Coronary artery (tissue), 2 donors: ENCODE results near the gene SARS1.
"Not testable (repeated sequence)": the region's sequence is repeated elsewhere in the genome, so short reads cannot be mapped to it uniquely, and the experiment has no call there.

Source experiments
- DNase-seq: peaks from one replicate; pipeline ENCODE4 v3.0.0-alpha.2; 2017; ENCODE audit warnings: low spot score
- H3K27ac ChIP-seq, 2 donors: fragments of 200-600 bp; sonication (generic); one replicate each; pipeline ENCODE4 v1.5.1; 2016 to 2019
- H3K4me3 ChIP-seq: fragments of 200-600 bp; sonication (generic); 2 replicates; pipeline ENCODE4 v1.5.1; 2016; ENCODE audit warnings: mild to moderate bottlenecking, moderate library complexity
- TF ChIP-seq, protein P1 (sequence below): fragments of 200-600 bp; sonication (generic); IDR thresholded peaks from one replicate; pipeline ENCODE4 v1.5.1; 2019; ENCODE audit warnings: antibody characterized with exemption

Gene SARS1

DNA sequence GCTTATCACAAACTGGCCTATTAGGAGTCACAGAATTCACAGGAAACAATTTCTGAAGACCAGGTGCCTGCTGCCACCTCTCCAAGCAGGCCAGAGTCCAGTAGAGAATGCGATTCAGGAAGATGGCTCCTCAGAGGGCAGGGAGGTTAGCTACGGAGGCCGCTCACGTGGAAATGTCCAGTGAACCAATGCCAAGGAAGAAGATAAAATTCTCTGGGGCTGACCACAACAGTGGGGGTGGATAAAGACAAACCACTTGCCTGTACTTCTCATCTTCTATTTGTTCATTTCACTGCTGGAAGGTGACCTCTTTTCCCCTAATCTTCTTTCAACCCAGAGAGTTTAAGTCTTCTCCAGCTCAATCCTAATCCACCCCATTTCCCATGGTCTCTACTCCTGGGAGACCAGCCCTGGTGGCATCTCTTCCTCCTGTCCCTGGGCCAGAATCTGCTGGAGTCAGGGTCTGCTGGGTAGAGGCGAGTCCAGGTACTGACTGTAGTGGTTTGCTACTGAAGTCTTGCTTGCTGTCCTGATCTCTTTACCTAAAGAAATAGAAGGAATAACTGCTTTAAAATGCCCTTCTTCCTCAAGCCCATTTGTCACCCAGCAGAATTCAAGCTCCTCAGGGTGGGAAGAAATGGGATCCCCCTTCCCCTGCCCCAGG is 66.0 kb downstream of the SARS1 start:
- no peak overlapping the region for H3K27ac ChIP-seq
- no peak overlapping the region for H3K4me3 ChIP-seq
- TF ChIP-seq, protein P1, sequence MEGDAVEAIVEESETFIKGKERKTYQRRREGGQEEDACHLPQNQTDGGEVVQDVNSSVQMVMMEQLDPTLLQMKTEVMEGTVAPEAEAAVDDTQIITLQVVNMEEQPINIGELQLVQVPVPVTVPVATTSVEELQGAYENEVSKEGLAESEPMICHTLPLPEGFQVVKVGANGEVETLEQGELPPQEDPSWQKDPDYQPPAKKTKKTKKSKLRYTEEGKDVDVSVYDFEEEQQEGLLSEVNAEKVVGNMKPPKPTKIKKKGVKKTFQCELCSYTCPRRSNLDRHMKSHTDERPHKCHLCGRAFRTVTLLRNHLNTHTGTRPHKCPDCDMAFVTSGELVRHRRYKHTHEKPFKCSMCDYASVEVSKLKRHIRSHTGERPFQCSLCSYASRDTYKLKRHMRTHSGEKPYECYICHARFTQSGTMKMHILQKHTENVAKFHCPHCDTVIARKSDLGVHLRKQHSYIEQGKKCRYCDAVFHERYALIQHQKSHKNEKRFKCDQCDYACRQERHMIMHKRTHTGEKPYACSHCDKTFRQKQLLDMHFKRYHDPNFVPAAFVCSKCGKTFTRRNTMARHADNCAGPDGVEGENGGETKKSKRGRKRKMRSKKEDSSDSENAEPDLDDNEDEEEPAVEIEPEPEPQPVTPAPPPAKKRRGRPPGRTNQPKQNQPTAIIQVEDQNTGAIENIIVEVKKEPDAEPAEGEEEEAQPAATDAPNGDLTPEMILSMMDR, result no peak
- DNase-seq, result peak; percentile 58

DNA sequence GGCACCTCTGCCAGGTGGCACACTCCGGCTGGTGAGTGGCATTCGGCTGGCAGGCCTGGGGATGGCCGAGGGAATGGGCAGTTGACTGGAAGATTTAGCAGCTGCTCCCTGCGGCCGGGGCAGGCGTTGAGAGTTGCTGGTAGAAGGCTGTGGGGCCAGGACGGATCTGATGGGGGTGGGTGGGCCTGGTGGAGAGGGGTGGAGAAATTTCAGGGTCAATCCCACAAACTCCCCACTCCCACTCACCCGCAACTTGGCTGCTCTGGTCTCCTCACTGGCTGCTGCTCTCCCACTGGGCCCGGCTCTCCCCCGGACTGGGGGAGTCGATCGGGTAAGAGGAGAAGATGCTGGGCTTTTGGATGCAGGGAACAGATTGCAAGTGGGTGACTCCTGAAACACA is 67.1 kb downstream of the SARS1 start:
- TF ChIP-seq, protein P1, result no peak

DNA sequence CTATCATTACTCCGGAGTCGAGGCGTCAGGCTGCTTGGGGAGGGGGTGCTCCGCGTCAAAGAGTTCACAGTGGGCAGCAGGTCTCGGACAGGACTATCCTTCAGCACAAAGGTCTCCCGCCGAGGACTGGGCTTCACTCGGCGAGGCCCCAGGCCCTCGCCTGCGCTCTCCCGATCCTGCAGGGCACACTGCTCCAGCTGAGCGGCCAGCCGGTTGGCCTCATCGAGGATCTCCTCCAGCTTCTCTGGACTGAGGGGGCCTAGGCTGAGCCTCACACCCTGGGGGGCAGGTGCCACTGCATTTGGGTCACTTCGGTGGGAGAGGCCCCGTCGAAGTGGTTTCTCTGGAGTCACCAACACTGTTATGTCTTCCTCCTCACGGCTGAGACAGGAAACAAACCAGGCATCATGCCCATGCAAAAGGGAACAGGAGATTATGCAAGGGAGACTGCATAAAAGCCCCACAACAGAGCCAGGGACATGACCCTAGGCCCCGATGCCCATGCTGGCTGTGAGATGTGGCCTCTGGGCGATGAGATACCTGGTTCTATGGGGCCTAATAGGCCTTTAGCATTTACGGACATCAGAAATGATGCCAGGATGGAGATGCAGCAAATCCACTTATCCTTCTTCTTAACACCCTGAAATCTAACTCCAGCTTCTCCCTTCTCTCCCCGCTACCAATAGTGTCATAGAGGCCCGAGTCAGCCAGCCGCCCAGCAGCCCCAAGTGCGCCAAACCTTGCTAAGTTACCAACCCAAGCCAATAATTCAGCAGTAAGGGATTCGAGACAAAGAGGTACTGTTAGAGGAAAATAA is 68.2 kb downstream of the SARS1 start:
- Histone ChIP-seq H3K27ac (peak overlapping the region in 1 of 2 donors; percentile 89), H3K4me3 (peak overlapping the region; percentile 75)
- TF ChIP-seq, protein P1, result no peak

More for the DNA sequence above, 67.1 kb downstream of the SARS1 start:
- Histone ChIP-seq H3K27ac (no peak overlapping the region), H3K4me3 (no peak overlapping the region)
- no peak for DNase-seq

DNA sequence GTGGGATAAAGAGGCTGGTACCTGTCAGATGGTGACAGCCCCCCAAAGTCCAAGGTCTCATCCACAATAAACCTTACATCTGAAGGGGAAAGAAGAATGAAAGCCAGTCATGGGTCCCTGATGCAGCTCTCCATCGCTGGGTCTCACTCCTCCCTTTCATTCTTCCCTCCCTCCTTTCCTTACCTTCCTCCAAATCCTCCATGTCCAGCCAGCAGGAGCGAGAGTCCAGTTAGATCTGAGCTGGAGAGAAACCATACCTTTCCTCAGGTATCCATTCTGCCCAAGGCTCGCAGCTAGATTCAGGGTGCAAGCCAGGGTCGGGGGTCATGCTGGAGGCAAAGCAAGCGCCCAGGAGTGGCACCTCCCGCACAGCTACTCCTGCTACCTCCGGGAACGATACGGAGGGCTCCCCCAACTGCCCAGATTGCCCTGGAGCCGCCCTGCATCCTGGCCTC is 68.8 kb downstream of the SARS1 start:
- Histone ChIP-seq H3K4me3 (peak overlapping the region; percentile 75), H3K27ac (peak overlapping the region in 1 of 2 donors; percentile 89)
- DNase-seq, result no peak
- TF ChIP-seq, protein P1, result no peak

More for the DNA sequence above, 68.2 kb downstream of the SARS1 start:
- DNase-seq, result no peak

DNA sequence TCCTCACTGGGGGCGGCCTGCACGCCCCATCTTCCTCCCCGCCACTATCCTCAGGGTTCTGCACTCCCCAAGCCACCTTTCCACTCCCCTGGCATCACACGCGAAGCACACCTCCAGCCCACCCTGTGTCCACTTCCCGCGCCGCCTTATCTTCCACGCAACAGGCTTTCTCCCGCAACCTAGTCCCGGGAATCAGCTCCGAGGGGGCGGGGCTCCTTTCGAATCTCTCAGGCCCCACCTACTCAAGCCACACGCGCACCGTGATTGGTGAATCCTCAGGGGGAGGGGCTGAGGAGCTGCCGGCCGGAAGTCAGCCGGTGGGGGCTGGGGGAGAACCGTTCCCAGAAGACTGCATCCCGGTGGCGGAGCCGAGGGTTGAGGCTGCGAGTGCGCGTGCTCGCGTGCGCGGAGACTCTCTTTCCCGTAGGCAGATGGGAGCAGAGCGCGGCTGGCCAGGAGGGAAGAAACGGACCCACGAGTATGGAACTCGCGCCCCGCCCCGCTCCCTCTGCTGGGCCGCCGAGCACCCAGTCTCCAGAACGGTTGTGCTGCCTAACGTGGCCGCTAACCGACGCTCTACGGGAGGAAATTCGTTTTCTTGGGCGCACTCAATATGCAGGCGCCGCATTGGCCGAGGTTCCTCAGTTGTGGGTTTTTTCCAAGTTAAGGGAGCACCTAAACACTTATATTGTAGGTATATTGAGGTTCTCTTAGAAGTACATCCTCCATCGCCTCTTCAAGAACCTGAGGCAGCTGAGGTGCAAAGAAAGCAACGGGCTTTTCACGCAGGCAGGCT is 69.4 kb downstream of the SARS1 start, which contains the start of gene PSRC1:
Gene PSRC1 (minus strand): TSS at position 194 of the 796 bp plus-strand sequence.
- DNase-seq, result peak; percentile 97
- Histone ChIP-seq H3K27ac (peak within 1 kb of the TSS; percentile 78 to 89), H3K4me3 (peak within 1 kb of the TSS; percentile 75)
- TF ChIP-seq, protein P1, result peak; percentile 45

DNA sequence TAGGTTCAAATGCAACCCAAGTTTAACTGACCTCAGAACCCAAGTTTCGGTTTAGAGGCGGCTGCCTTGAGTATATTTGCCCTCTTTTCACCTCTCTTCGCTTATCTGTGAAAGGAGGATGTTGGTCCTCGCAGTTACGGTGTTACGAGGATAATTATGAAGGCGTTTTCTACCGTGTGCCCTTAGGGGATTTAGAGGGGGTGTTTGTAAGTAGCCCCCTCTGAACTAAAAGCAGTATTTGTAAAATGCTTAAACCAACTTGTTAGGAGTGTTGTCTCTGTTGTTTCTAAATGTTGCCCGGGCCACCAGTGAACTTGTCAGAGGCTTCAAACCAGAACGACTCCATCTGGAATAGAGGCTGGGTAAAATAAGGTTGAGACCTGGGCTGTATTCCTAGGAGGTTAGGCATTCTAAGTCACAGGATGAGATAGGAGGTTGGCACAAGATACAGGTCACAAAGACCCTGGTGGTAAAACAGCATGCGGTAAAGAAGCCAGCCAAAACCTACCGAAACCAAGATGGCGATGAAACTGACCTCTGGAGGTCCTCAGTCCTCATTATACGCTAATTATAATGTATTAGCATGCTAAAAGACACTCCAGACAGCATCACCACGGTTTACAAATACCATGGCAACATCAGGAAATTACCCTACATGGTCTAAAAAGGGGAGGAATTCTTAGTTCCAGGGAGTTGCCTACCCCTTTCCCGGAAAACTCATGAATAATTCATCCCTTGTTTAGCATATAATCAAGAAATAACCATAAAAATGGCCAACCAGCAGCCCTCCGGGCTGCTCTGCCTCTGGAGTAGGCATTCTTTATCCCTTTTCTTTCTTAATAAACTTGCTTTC is 70.3 kb downstream of the SARS1 start:
- TF ChIP-seq, protein P1, result no peak
- H3K27ac ChIP-seq, result peak overlapping the region; percentile 78 to 89
- H3K4me3 ChIP-seq, result peak overlapping the region; percentile 75
- DNase-seq, result no peak

DNA sequence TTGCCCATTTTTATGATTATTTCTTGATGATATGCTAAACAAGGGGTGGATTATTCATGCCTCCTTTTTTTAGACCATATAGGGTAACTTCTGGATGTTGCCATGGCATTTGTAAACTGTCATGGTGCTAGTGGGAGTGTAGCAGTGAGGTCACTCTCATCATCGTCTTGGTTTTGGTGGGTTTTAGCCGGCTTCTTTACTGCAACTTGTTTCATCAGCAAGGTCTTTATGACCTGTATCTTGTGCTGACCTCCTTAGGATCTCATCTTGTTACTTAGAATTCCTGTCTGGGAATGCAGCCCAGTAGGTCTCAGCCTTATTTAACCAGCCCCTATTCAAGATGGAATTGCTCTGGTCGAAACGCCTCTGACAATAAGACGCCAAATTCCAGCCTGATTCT is 73.0 kb downstream of the SARS1 start:
- not testable (repeated sequence) for H3K4me3 ChIP-seq, H3K27ac ChIP-seq, DNase-seq
